Esophagus squamous epithelium (tissue), 5 donors: ENCODE measurements around the gene WSCD1. TPM values are rescaled to one million over a fixed set of nuclear protein-coding genes. Genes with fewer than 3 reads are reported as not detected.

Experiments
- DNase-seq: peaks from one replicate; lab custom pipeline; 2025; lab: John Stamatoyannopoulos, UW
- H3K27ac ChIP-seq, 4 donors: fragments of 200-600 bp; sonication (generic); one replicate each; pipeline ENCODE4 v1.5.1; 2016 to 2019; ENCODE audit warnings: mild to moderate bottlenecking in 1 of 4
- H3K27me3 ChIP-seq, 4 donors: fragments of 200-600 bp; sonication (generic); 1 replicate in 3 of 4; 2 replicates in 1 of 4; pipeline versions ENCODE4 v1.5.1 to v1.6.0; 2017 to 2021; ENCODE audit warnings: antibody characterized with exemption in 1 of 4
- H3K36me3 ChIP-seq, 3 donors: fragments of 200-600 bp; sonication (generic); one replicate each; pipeline ENCODE4 v1.5.1; 2016 to 2019
- H3K4me1 ChIP-seq, 3 donors: fragments of 200-600 bp; sonication (generic); one replicate each; pipeline ENCODE4 v1.5.1; 2017 to 2019
- H3K4me3 ChIP-seq, 4 donors: fragments of 200-600 bp; sonication (generic); 1 replicate in 3 of 4; 2 replicates in 1 of 4; pipeline ENCODE4 v1.5.1; 2016 to 2019; ENCODE audit warnings: mild to moderate bottlenecking in 2 of 4, moderate library complexity in 1 of 4
- H3K9me3 ChIP-seq, 3 donors: fragments of 200-600 bp; sonication (generic); one replicate each; pipeline ENCODE4 v1.5.1; 2016 to 2019
- POLR2A ChIP-seq, 4 donors: fragments of 450-650 bp; IDR thresholded peaks; one replicate each; pipeline ENCODE4 v1.6.1; 2017; ENCODE audit warnings: antibody characterized with exemption in 4 of 4, mild to moderate bottlenecking in 4 of 4, moderate library complexity in 3 of 4
- WGBS, 2 donors: methylation state at CpG; one replicate each; pipeline ENCODE4 v1.1.5; 2018; 5-methylcytosine and 5-hydroxymethylcytosine counted together
- intact Hi-C: fragments of 100-400 bp; cut with DNase I; formaldehyde crosslinking; loops from one replicate; pipeline ENCODE4 v1.15.0; 2022
- total RNA-seq, 4 donors: library from RNA; depleted of rRNA; stranded (reverse); fragments of >200 nt; gene quantifications; one replicate each; pipeline ENCODE4 v1.1.0, GENCODE V29; 2016
- TF ChIP-seq, protein P1 (sequence below), 6 experiments: fragments of 450-650 bp in 4 of 6; fragments of 200-600 bp in 2 of 6; sonication (generic) in 2 of 6; IDR thresholded peaks; one replicate each; pipeline ENCODE4 v1.5.1; 2016 to 2019; ENCODE audit warnings: antibody characterized with exemption in 6 of 6, mild to moderate bottlenecking in 4 of 6, moderate library complexity in 4 of 6
- donor health status: DM: yes; HTN: yes; CAD: no.

WSCD1 gene
- total RNA-seq, 4 donors from 2014 or later, result 0.22 to 1.6 (median 1.5) TPM; not detected in 1

- Histone ChIP-seq H3K4me1 (no peaks in the 10 kb centered on the region), H3K4me3 (no peak overlapping the region), H3K9me3 (no peaks in the 10 kb centered on the region), H3K27ac (no peak overlapping the region), H3K27me3 (peaks cover 0 to 21% (median 0%) of the 10 kb centered on the region in 4 donors), H3K36me3 (no peaks in the 10 kb centered on the region)
- no peak for DNase-seq
- TF ChIP-seq POLR2A (IDR thresholded peaks at IDR 0.05), result no peak
- intact Hi-C loops, result no loop called here
- 60 to 80% methylated on average over 2 to 5 of the region's 6 CpGs for WGBS, 2 donors
These were observed 96.5 kb downstream of the WSCD1 start for GRCh38 chr17:6166492-6167179.

- Histone ChIP-seq H3K27me3 (peaks cover 0 to 15% (median 0%) of the 10 kb centered on the region in 4 donors), H3K4me3 (no peak overlapping the region), H3K4me1 (no peaks in the 10 kb centered on the region), H3K27ac (no peak overlapping the region), H3K36me3 (no peaks in the 10 kb centered on the region), H3K9me3 (no peaks in the 10 kb centered on the region)
- TF ChIP-seq, protein P1, sequence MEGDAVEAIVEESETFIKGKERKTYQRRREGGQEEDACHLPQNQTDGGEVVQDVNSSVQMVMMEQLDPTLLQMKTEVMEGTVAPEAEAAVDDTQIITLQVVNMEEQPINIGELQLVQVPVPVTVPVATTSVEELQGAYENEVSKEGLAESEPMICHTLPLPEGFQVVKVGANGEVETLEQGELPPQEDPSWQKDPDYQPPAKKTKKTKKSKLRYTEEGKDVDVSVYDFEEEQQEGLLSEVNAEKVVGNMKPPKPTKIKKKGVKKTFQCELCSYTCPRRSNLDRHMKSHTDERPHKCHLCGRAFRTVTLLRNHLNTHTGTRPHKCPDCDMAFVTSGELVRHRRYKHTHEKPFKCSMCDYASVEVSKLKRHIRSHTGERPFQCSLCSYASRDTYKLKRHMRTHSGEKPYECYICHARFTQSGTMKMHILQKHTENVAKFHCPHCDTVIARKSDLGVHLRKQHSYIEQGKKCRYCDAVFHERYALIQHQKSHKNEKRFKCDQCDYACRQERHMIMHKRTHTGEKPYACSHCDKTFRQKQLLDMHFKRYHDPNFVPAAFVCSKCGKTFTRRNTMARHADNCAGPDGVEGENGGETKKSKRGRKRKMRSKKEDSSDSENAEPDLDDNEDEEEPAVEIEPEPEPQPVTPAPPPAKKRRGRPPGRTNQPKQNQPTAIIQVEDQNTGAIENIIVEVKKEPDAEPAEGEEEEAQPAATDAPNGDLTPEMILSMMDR (IDR thresholded peaks at IDR 0.05), result no peak
- TF ChIP-seq POLR2A (IDR thresholded peaks at IDR 0.05), result no peak
- no peak for DNase-seq
- 63 to 65% methylated on average over 6 of the region's 6 CpGs for WGBS, 2 donors
- intact Hi-C loops, result no loop called here
These were observed 98.1 kb downstream of the WSCD1 start for GRCh38 chr17:6168296-6168695.

GRCh38 chr17:6170349-6170748 is 100.2 kb downstream of the WSCD1 start:
- no peak for DNase-seq
- Histone ChIP-seq H3K9me3 (no peaks in the 10 kb centered on the region), H3K36me3 (no peaks in the 10 kb centered on the region), H3K4me3 (no peak overlapping the region), H3K27ac (no peak overlapping the region), H3K27me3 (peaks cover 0 to 11% (median 0%) of the 10 kb centered on the region in 4 donors), H3K4me1 (no peaks in the 10 kb centered on the region)
- TF ChIP-seq POLR2A (IDR thresholded peaks at IDR 0.05), result no peak
- TF ChIP-seq, protein P1 (IDR thresholded peaks at IDR 0.05), result no peak
- intact Hi-C loops, result no loop called here
- WGBS, 2 donors, result 35 to 46% methylated on average over 4 of the region's 4 CpGs

- H3K4me3 ChIP-seq, result no peak overlapping the region
- intact Hi-C loops, result no loop called here
- H3K36me3 ChIP-seq, result no peaks in the 10 kb centered on the region
- no peak for DNase-seq
- peaks cover 0 to 11% (median 0%) of the 10 kb centered on the region in 4 donors for H3K27me3 ChIP-seq
- H3K4me1 ChIP-seq, result no peaks in the 10 kb centered on the region
- no peaks in the 10 kb centered on the region for H3K9me3 ChIP-seq
- TF ChIP-seq, protein P1 (IDR thresholded peaks at IDR 0.05), result no peak
- TF ChIP-seq POLR2A (IDR thresholded peaks at IDR 0.05), result no peak
- 78 to 80% methylated on average over 9 of the region's 9 CpGs for WGBS, 2 donors
- H3K27ac ChIP-seq, result no peak overlapping the region
These were observed 102.6 kb downstream of the WSCD1 start for GRCh38 chr17:6172642-6173330.

DNA sequence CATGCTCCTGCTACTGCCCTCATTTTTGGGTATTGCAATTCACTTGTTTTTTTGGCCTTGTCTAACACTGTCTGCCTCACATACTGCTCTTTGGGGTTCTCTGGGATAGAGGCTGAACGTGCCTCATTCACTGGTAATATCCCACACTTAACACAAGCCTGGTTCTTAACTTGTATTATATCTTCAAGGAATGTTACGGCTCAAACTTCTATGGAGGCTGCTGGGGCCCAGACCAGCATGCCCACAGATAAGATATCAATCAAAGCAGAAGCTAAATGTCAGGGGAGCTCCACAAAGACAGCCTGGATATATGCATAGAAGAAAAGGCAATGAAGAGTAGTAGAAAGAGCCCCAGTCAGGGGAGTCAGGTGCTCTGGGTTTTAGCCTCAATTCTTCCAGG is 103.5 kb downstream of the WSCD1 start:
- 33 to 83% methylated on average over 1 to 2 of the region's 2 CpGs for WGBS, 2 donors
- intact Hi-C loops, result no loop called here
- TF ChIP-seq, protein P1 (IDR thresholded peaks at IDR 0.05), result no peak
- TF ChIP-seq POLR2A (IDR thresholded peaks at IDR 0.05), result no peak
- Histone ChIP-seq H3K27me3 (peaks cover 0 to 17% (median 0%) of the 10 kb centered on the region in 4 donors), H3K4me1 (no peaks in the 10 kb centered on the region), H3K36me3 (no peaks in the 10 kb centered on the region), H3K4me3 (no peak overlapping the region), H3K27ac (no peak overlapping the region), H3K9me3 (no peaks in the 10 kb centered on the region)
- DNase-seq, result no peak
